GM12891 (cell line): ENCODE data around the gene TGIF2.

Experiments
- POLR2A ChIP-seq: IDR thresholded peaks from 2 replicates; pipeline ENCODE4 v1.6.1; 2011; ENCODE audit warnings: low read depth, low read length, control low read depth
- POLR2AphosphoS5 ChIP-seq: IDR thresholded peaks from 2 replicates; pipeline ENCODE4 v1.6.1; 2011; ENCODE audit warnings: low read depth, low read length, control low read depth
- SPI1 ChIP-seq: IDR thresholded peaks from 2 replicates; pipeline ENCODE4 v1.6.1; 2011; ENCODE audit warnings: low read depth, low read length, control low read depth
- TAF1 ChIP-seq: IDR thresholded peaks from 2 replicates; pipeline ENCODE4 v1.6.1; 2011; ENCODE audit warnings: low read depth, low read length, control low read depth

DNA sequence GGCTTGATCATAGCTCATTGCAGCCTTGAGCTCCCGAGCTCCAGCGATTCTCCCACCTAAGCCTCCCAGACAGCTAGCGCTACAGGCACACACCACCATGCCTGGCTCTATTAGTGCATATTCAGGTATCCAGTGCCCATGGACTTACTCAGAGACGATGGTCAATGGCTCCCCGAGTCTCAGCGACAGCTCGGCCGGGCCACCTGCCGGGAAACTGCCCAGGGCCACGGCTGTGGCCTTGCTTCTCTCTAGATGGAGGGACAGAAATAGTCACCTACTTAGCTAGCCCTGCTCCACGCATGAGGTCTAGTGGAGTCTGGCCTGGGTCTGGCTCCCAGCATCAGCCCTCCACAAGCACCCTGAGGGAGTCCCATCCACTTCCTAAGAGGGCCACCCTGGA lies 60.9 kb downstream of the TGIF2 start:
- TF ChIP-seq POLR2A (no peak), SPI1 (no peak), TAF1 (no peak), POLR2AphosphoS5 (no peak)
